Stimulated activated naive CD4-positive, alpha-beta T cell (primary cell): ENCODE measurements around the gene INTS1.

Experiments used
- DNase-seq, 6 experiments: peaks; one replicate each; lab custom pipeline; 2025; lab: John Stamatoyannopoulos, UW

INTS1 gene

GRCh38 chr7:1508277-1508758, 4.1 kb upstream of the INTS1 start:
- DNase-seq = peak in 1 of 6 experiments; percentile 11

DNA sequence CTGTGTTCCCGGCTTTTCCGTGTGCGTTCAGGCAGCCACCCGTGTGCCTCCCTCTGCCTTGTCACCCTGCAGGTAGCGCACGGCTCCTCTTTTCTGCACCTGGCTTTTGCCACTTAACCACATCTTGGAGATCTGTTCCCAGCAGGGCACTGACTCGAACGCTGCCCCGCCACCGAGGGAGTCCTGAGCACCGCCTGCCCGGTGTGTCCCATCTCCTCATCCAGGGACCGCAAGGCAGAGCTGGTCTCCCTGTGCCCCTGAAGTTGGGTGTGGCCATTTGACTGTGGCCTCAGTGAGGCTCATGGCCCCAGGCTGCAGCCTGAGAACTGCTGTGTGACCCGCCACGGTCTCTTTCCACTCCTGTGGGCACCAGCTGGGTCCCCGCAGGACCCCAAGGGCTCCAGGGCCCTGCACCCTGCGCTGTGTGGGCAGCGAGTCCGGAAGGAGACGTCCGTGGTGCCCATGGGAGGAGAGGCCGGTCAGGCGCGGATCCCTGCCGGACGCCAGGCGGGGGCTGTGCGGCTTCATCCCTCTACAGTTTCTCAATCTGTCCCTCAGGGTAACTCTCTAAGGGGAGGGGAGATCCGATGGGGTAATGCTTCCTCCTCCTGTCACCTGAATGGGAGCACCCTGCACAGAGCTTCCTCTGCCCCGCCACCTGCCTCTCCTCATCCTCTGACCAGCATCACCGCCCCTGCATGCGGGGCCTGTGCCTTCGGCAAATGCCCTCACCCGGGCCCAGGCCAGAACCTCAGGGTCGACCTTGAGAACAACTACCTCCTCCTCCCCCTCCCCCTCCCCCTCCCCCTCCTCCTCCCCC, 1.8 kb upstream of the INTS1 start:
- DNase-seq = peak in 2 of 6 experiments; percentile 8 to 20

DNA sequence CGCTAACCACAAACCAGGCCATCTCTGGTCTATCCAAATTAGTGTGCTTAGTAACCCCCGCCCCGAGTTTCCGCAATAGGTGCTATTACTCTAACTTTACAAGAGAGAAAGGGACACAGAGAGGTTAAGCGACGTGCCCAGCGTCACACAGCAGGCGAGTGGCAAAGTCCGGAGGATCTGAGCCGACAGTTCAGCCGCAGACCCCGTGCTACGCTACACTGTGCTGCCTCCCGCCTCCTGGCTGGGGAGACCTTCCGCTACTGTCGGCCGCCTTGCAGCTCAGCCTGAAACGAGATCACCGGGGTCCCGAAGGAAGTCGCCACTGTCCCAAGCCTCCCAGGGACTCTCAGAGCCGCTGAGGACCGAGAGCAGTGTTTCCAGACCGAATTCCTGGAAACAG, 799 bp downstream of the INTS1 start:
- no peak for DNase-seq

- no peak for DNase-seq
Measured at GRCh38 chr7:1502845-1503244, 1.3 kb downstream of the INTS1 start.

DNA sequence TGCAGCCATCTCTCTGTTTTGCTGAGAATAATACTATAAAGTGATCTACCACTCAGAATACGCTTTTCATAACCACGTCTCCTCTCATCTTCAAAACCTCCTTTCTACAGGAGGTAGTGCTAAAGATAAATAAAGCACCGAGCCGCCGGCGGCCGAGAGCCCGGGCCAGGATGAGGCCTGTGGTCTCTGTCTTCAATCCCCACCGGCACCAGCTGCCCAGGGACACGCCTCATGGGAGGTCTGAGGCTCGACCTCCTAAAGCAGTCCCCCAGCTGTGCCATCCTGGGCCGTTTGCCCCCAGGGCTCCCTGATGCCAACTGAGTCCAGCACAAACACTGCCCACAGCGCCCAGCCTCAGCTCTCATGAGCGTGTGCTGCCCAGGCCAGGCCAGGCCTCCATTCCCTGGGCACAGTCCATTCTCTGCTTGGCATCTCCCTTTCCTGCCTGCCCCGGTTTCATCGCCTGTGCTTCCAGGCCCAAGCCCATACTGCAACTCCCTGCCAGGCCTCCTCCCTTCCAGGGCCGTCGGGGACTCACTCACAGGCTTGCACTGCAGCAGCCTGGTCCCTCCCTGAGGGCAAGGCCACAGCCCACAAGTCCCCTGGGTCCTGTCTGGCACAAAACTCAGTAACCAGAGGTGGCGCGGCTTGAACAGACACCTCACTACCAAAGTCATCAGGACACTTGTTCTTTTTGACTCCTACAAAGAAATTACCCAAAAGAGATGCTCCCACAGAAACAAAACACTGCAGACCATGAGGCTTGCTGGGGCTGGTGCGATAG, 2.5 kb downstream of the INTS1 start:
- DNase-seq = no peak

DNA sequence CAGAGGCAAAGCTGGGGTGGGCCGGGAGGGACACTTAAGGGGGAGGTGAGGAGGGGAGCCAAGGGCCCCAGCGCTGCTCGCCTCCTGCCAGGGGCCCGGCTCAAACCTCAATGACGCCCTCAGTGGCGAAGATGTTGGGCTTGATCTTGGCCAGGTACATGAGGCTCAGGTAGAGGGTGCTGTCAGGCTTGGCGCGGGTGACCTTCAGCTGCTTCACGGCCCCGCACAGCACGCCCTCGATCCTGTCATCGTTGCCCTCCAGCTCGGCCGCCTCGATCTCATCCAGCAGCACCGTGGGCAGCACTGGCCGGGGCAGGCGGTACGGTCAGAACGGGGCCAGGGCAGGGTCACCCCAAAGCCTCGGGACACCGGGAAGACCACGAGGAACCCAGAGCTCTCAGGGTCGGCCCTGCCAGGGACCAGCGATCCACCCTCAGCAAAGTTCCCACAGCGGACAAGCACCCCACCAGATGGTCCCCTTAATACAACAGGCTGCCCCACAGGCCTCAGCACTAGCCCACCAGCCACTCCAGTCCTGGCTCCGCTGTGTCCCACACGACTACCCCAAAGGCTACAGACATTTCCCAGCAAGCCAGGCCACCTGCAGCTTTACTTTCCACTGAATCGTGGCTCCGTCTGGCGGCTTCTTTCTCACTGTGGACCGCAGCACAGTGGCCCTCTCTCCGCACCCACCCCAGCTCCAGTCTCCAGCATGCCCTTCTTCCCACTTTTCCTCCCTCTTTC, 4.0 kb downstream of the INTS1 start:
- DNase-seq = no peak

DNA sequence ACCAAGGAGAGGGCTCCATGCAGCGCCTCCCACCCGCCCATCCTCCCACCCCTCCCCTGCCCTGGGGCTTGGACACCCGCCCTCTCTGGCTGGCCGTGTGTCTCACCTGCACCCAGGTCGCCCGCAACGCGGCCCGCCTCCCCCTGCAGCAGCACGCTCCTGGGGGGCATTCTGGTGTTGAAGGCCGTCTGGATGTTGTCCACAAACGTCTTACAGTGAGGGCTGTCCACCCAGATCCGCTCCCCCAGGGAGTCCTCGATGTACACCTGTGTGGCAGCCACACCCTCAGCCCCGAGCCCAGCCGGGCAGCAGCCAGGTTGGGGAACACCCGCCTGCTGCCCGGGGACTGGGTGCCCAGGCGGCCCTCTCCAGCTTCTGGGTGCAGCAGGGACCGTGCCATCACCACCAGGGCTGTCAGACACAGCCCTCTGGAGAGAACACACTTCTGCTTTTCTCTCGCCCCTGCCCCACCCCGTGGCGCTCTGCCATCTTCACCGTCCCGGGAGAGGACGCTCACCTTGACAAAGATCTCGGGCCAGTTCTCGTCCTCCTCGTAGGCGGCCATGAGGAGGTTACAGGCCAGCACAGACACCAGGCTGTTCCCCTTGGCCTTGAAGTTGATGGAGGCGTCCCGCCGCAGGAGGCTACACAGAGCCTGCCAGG, 4.7 kb downstream of the INTS1 start:
- DNase-seq = no peak

- DNase-seq = no peak
Measured at GRCh38 chr7:1498370-1499305, 5.6 kb downstream of the INTS1 start.

DNA sequence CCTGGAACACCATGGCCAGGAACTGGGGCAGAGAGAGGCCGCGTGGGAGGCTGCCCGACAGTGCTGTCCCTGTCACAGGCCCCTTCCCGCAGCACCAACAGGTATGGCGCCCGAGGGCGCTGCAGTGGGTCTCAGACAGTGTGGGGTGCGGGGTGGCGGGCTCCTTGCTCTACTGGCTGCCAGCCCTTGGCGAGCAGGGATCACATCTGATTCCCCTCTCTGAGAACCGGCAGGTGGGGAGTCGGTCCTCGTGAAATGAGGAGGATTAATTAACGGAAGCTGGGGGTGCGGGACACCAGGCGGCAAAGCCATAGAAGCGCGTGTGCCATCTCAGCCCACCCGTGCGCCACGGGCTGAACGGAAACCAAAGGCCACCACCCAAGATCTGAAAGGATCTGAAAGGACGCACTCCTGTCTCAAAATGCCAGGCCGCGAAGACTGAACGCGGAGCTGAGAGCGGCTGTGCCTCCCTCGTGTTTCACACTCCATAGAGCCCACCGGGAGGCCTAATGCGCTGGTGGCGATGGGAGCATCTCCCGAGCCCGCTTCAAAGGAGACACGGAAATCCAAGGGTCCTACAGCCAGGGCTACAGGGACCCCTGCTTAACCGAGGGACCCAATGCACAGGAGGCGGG, 6.8 kb downstream of the INTS1 start:
- DNase-seq = no peak

GRCh38 chr7:1496531-1497292, 7.5 kb downstream of the INTS1 start:
- DNase-seq = no peak

GRCh38 chr7:1495564-1496242, 8.5 kb downstream of the INTS1 start:
- no peak for DNase-seq

DNA sequence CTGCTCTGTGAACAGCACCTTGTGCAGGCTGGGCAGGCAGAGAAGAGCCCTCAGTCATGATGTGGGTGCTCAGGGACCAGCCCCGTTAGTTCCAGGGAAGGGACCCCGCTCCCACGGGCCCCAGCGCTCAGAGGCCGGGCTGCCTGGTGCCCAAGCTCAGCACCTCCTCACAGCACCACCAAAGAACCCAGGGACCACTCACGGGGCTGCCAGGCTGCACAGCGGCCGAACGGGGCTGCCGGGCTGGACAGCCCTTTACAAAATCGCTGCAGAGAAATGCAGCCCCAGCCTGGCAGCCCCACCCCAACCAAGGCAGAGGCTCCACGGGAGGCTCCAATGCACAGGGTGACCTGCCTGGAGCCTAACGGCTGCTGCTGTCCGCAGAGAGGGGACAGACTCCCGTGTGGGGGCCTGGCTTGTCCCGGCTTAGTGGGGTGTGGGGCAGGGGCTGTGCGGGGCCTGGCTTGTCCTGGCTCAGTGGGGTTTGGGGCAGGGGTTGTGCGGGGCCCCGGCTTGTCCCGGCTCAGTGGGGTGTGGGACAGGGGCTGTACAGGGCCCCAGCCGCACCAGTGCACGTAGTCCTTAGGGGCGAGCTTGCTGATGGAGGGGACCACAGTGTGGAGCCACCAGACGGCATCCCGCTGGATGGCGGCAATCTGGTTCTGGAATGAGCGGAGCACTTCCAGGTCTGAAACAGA, 9.2 kb downstream of the INTS1 start:
- DNase-seq = no peak

DNA sequence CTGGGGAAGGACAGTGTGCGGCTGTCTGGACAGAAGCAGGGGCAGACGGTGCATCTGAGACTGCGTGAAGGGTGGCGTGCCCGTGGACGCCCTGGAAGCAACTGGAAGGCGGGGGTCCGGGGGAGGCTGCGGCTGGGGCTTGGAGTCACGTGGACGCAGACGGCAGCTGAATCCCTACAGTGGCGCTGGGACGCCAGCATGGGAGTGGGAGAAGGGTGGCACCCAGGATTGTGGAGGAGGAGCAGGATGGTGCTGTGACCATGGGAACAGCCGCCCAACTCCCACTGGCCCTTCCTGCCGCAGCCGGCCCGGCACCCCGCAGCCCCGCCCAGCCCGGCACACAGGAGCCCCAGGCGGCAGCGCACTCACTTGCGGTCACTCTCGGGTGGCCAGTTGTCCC, 9.7 kb downstream of the INTS1 start:
- DNase-seq = no peak

DNA sequence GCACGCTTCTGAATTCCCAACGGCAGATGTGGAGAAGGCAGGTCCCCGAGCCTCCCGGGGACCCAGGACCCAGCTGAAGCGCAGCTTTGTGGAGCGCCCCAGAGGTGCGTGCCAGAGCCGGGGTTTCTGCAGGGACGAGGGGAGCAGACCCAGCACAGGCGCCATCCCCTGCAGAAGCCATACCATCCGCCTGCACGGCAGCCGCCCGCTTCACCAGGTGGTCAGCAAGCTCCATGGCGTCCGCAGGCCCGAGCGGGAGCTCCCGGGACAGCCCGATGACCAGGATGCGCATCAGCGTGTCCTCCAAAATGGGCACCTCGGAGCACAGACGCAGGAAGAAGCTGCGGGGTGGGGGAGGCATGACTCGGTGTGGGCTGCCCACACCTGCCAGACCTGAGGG, 10.6 kb downstream of the INTS1 start:
- DNase-seq = no peak

GRCh38 chr7:1493129-1493528, 11.1 kb downstream of the INTS1 start:
- DNase-seq = no peak

DNA sequence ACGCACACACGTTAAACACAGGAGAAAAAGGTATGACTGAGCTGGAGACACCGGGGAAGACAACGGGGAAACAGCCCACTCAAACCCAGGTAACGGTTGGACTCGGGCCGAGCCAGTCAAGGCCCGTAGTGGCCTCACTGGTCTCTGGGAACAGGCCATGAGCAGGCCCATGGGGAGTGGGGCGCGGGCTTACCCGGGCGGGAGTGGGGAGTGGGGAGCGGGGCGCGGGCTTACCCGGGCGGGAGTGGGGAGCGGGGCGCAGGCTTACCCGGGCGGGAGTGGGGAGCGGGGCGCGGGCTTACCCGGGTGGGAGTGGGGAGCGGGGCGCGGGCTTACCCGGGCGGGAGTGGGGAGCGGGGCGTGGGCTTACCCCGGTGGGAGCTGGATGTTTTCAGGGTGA, 11.5 kb downstream of the INTS1 start:
- DNase-seq = no peak

DNA sequence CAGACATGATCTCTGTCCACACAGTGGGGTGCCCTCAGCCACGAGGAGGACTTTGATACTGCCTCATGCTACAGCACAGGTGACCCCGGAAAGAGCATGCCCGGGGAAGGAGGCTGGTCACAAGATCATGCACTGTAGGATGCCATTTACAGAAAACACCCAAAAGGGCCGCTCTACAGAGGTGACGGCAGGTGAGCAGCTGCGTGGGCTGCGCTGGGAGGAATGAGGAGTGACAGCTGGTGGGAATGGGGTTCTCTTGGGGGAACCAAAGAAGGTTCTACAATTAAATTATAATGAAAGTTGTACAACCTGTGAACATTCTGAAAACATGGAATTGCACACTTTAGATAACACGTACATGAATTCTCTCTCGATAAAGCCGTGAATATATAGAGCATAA, 12.0 kb downstream of the INTS1 start:
- no peak for DNase-seq

GRCh38 chr7:1490837-1491236, 13.4 kb downstream of the INTS1 start:
- no peak for DNase-seq
